OCI-LY3 (cell line): Measurements from ENCODE around the gene CCSER1.

Experiments used
- H2AFZ ChIP-seq: fragments of 200-600, 300-600 bp; shearing (Covaris generic); 2 replicates; pipeline ENCODE4 v1.6.0; 2014; ENCODE audit warnings: antibody characterized with exemption, low read depth, low read length
- H3K27ac ChIP-seq: fragments of 200-600, 300-600 bp; sonication (generic); 2 replicates; pipeline ENCODE4 v1.5.1; 2014; ENCODE audit warnings: mild to moderate bottlenecking, low read length, moderate library complexity, mixed read lengths
- H3K27me3 ChIP-seq: fragments of 200-600, 300-600 bp; sonication (generic); 2 replicates; pipeline ENCODE4 v1.6.1; 2014; ENCODE audit warnings: low read depth, low read length, mixed read lengths
- H3K36me3 ChIP-seq: fragments of 200-600, 300-600 bp; sonication (generic); replicated peaks from 2 replicates; pipeline ENCODE3; 2014; ENCODE audit warnings: low read depth, low read length, mixed read lengths
- H3K4me1 ChIP-seq: fragments of 300-600, 200-600 bp; sonication (generic); 2 replicates; pipeline ENCODE4 v1.6.1; 2014; ENCODE audit warnings: low read length, mixed read lengths
- H3K4me2 ChIP-seq: fragments of 200-600, 300-600 bp; sonication (generic); 2 replicates; pipeline ENCODE4 v1.6.1; 2014; ENCODE audit warnings: low read length, mixed read lengths
- H3K4me3 ChIP-seq: fragments of 300-600, 200-600 bp; sonication (generic); 2 replicates; pipeline ENCODE4 v1.5.1; 2014; ENCODE audit warnings: antibody characterized with exemption, mild to moderate bottlenecking, low read length, moderate library complexity
- H3K79me2 ChIP-seq: fragments of 300-600, 200-600 bp; shearing (Covaris generic); 2 replicates; pipeline ENCODE4 v1.6.1; 2014; ENCODE audit warnings: mild to moderate bottlenecking, low read length, mixed read lengths
- H3K9ac ChIP-seq: fragments of 300-600, 200-600 bp; shearing (Covaris generic); 2 replicates; pipeline ENCODE4 v1.6.0; 2014; ENCODE audit warnings: mild to moderate bottlenecking, low read length, moderate library complexity
- H3K9me3 ChIP-seq: fragments of 200-600, 300-600 bp; shearing (Covaris generic); 2 replicates; pipeline ENCODE4 v1.6.1; 2014; ENCODE audit warnings: low read length, mixed read lengths; ENCODE audit not compliant: insufficient read depth
- H4K20me1 ChIP-seq: fragments of 200-600, 300-600 bp; sonication (generic); 2 replicates; pipeline ENCODE4 v1.6.1; 2016; ENCODE audit warnings: low read length, mixed read lengths; ENCODE audit not compliant: insufficient read depth
- CTCF ChIP-seq: fragments of 200-600, 300-600 bp; sonication (generic); IDR thresholded peaks from 2 replicates; pipeline ENCODE4 v1.5.1; 2014; ENCODE audit warnings: antibody characterized with exemption, low read length, low read depth
- EZH2phosphoT487 ChIP-seq: fragments of 200-600 bp; shearing (Covaris generic); IDR thresholded peaks from 2 replicates; pipeline ENCODE4 v1.6.1; 2018; ENCODE audit warnings: antibody characterized with exemption, mixed run types, low read depth

The CCSER1 gene

GRCh38 chr4:90345549-90346215 lies 218.5 kb downstream of the CCSER1 start:
- Histone ChIP-seq H3K9ac (no peak overlapping the region), H4K20me1 (no peaks in the 10 kb centered on the region), H3K4me3 (no peak overlapping the region), H3K9me3 (no peaks in the 10 kb centered on the region), H3K36me3 (no peaks in the 10 kb centered on the region), H3K4me2 (no peak overlapping the region), H3K4me1 (no peaks in the 10 kb centered on the region), H3K27me3 (no peaks in the 10 kb centered on the region), H3K79me2 (no peaks in the 10 kb centered on the region), H2AFZ (no peak overlapping the region), H3K27ac (no peak overlapping the region)
- TF ChIP-seq CTCF: no peak
- no peak for TF ChIP-seq EZH2phosphoT487

GRCh38 chr4:90349636-90350035 lies 222.4 kb downstream of the CCSER1 start:
- no peaks in the 10 kb centered on the region for H3K4me1 ChIP-seq
- TF ChIP-seq EZH2phosphoT487 (no peak), CTCF (no peak)
- no peaks in the 10 kb centered on the region for H3K9me3 ChIP-seq
- H3K4me3 ChIP-seq: no peak overlapping the region
- H4K20me1 ChIP-seq: no peaks in the 10 kb centered on the region
- no peak overlapping the region for H3K27ac ChIP-seq
- H3K27me3 ChIP-seq: no peaks in the 10 kb centered on the region
- H3K36me3 ChIP-seq: no peaks in the 10 kb centered on the region
- H3K9ac ChIP-seq: no peak overlapping the region
- no peak overlapping the region for H2AFZ ChIP-seq
- H3K4me2 ChIP-seq: no peak overlapping the region
- H3K79me2 ChIP-seq: no peaks in the 10 kb centered on the region

GRCh38 chr4:90357117-90357710 lies 230.0 kb downstream of the CCSER1 start:
- Histone ChIP-seq H3K36me3 (no peaks in the 10 kb centered on the region), H3K9me3 (no peaks in the 10 kb centered on the region), H3K4me1 (peaks cover 4% of the 10 kb centered on the region; the same call in 1 of the 2 replicates), H3K79me2 (no peaks in the 10 kb centered on the region), H3K4me3 (peak overlapping the region; percentile 67), H3K27ac (no peak overlapping the region), H2AFZ (peak overlapping the region; percentile 95), H3K27me3 (no peaks in the 10 kb centered on the region), H4K20me1 (no peaks in the 10 kb centered on the region), H3K4me2 (peak overlapping the region; percentile 78), H3K9ac (peak overlapping the region; percentile 35)
- TF ChIP-seq CTCF (peak; percentile 88), EZH2phosphoT487 (no peak)

GRCh38 chr4:90375081-90375480 lies 247.9 kb downstream of the CCSER1 start:
- Histone ChIP-seq H3K4me2 (no peak overlapping the region), H3K4me3 (no peak overlapping the region), H2AFZ (no peak overlapping the region), H3K27ac (no peak overlapping the region), H3K36me3 (no peaks in the 10 kb centered on the region), H3K9me3 (no peaks in the 10 kb centered on the region), H3K27me3 (no peaks in the 10 kb centered on the region), H3K79me2 (no peaks in the 10 kb centered on the region), H3K4me1 (no peaks in the 10 kb centered on the region), H4K20me1 (no peaks in the 10 kb centered on the region), H3K9ac (no peak overlapping the region)
- TF ChIP-seq EZH2phosphoT487: no peak
- TF ChIP-seq CTCF: no peak
